Liver (tissue), 3 donors: ENCODE results near the gene RBMS3.

Source experiments
- EGR1 ChIP-seq, 2 donors: IDR thresholded peaks; 2 replicates each; pipeline ENCODE4 v1.6.1; 2016 to 2018; ENCODE audit warnings: antibody characterized with exemption in 2 of 2, low read depth in 2 of 2
- GABPA ChIP-seq, 2 donors: IDR thresholded peaks in 1 of 2; conservative IDR thresholded peaks in 1 of 2; 2 replicates each; pipeline ENCODE4 v1.6.1; 2016; ENCODE audit warnings: antibody characterized with exemption in 2 of 2, mild to moderate bottlenecking in 1 of 2, moderate library complexity in 1 of 2
- RAD21 ChIP-seq, 2 donors: IDR thresholded peaks; 2 replicates each; pipeline ENCODE4 v1.6.1; 2016; ENCODE audit warnings: antibody characterized with exemption in 2 of 2, mild to moderate bottlenecking in 2 of 2
- SP1 ChIP-seq: IDR thresholded peaks from 2 replicates; pipeline ENCODE4 v1.6.1; 2018; ENCODE audit warnings: antibody characterized with exemption, mild to moderate bottlenecking
- TF ChIP-seq, protein P1 (sequence below): fragments of 150-350 bp; IDR thresholded peaks from 2 replicates; pipeline ENCODE4 v1.5.1; 2017; ENCODE audit warnings: improper control_type of control experiment, low read depth, low read length; ENCODE audit not compliant: missing input control
- TF ChIP-seq, protein P2 (sequence below): IDR thresholded peaks from 2 replicates; pipeline ENCODE4 v1.6.1; 2016; ENCODE audit warnings: antibody characterized with exemption
- donor health status: healthy.
- donor health status: healthy.

DNA sequence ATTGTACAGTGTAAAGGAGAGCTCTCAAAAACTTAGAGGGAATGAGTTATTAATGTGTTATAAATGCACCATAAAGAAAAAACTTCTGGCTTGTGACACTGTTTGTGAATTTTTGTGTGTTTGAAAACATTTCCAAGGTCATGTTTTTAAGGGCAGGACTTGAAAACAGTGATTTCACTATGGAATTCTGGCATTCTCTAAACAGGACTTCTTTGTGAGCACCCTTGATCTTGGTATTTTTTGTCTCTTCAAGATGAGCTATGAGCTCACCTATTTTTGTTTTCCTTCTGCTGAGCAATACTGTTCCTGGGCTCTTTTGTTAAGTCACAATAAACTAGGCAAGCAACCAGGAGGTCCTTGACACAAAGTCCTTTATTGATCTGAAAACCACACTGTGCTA lies 284.4 kb downstream of the RBMS3 start:
- TF ChIP-seq, protein P1, sequence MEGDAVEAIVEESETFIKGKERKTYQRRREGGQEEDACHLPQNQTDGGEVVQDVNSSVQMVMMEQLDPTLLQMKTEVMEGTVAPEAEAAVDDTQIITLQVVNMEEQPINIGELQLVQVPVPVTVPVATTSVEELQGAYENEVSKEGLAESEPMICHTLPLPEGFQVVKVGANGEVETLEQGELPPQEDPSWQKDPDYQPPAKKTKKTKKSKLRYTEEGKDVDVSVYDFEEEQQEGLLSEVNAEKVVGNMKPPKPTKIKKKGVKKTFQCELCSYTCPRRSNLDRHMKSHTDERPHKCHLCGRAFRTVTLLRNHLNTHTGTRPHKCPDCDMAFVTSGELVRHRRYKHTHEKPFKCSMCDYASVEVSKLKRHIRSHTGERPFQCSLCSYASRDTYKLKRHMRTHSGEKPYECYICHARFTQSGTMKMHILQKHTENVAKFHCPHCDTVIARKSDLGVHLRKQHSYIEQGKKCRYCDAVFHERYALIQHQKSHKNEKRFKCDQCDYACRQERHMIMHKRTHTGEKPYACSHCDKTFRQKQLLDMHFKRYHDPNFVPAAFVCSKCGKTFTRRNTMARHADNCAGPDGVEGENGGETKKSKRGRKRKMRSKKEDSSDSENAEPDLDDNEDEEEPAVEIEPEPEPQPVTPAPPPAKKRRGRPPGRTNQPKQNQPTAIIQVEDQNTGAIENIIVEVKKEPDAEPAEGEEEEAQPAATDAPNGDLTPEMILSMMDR, result no peak
- TF ChIP-seq, protein P2, sequence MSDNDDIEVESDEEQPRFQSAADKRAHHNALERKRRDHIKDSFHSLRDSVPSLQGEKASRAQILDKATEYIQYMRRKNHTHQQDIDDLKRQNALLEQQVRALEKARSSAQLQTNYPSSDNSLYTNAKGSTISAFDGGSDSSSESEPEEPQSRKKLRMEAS, result no peak
- TF ChIP-seq EGR1 (IDR thresholded peaks at IDR 0.05; ENCODE audit: low read depth in 2 of 2) (no peak), GABPA (IDR thresholded peaks at IDR 0.05 in 1 of 2, conservative IDR thresholded peaks at IDR 0.05 in 1 of 2) (no peak), RAD21 (IDR thresholded peaks at IDR 0.05) (no peak), SP1 (no peak)
